ENCODE results near the gene GALNT2. TPM values are rescaled to one million over a fixed set of nuclear protein-coding genes. Genes with fewer than 3 reads are reported as not detected.

The GALNT2 gene
- total RNA-seq, 1 donor from 2014 or later = 36.0 TPM

DNA sequence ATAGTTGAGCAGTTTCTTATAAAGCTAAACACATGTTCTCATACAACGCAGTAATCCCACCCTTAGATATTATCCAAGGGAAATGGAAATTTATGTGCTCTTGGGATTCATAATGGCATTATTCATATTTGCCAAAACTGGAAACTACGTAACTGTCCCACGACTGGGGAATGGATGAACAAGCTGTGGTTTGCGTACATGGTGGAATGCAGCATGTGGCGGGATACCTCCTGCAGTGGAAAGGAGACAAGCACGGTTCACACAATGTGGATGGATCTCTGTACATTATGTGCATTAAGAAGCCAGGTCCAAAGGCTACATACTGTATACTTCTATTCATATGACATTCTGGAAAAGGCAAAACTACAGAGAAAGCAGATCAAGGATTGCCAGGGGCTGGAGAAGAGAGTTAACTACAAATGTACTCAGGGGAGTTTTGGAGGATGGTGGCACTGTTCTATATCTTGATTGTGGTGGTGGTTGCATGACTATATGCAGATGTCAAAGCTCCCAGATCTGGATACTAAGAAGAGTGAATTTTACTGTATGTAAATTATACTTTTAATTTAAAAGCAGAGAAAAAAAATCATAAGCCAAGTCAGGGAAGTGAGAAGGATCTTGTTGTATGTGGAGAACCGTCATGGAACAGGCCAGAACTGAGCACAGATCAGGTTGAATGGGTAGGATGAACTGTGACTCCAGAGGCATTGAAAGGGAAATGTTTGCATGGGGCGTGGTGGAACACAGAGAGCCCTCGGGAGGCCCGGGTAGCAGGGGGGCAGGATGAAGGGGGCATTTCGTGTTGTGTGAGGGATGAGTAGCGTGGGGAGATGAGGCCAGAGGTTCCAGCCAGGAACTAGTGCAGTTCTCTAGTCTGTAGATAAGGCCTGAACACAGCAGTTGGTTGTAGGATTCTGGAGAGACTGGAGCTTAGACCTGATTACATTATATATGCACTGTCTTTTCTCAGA lies 90.7 kb downstream of the GALNT2 start:
- H3K27ac ChIP-seq (ENCODE audit: low read depth, low read length) = peak overlapping the region; percentile 32
- H3K27me3 ChIP-seq (ENCODE audit: control insufficient read depth in 3 of 3, insufficient read depth in 3 of 3, low read length in 3 of 3) = no peaks in the 10 kb centered on the region
- H3K36me3 ChIP-seq (ENCODE audit: control insufficient read depth in 3 of 3, insufficient read depth in 3 of 3, low read length in 3 of 3) = no peaks in the 10 kb centered on the region
- no peaks in the 10 kb centered on the region for H3K9me3 ChIP-seq (ENCODE audit: control insufficient read depth in 3 of 3, low read length in 3 of 3)
- no peak overlapping the region for H3K9ac ChIP-seq (ENCODE audit: low read depth in 1 of 3, low read length in 3 of 3)
- peaks cover 59 to 84% (median 67%) of the 10 kb centered on the region in 3 donors for H3K4me1 ChIP-seq (ENCODE audit: control insufficient read depth in 3 of 3, insufficient read depth in 3 of 3, low read length in 3 of 3)
- H3K4me3 ChIP-seq (ENCODE audit: low read length in 3 of 3) = no peak overlapping the region

DNA sequence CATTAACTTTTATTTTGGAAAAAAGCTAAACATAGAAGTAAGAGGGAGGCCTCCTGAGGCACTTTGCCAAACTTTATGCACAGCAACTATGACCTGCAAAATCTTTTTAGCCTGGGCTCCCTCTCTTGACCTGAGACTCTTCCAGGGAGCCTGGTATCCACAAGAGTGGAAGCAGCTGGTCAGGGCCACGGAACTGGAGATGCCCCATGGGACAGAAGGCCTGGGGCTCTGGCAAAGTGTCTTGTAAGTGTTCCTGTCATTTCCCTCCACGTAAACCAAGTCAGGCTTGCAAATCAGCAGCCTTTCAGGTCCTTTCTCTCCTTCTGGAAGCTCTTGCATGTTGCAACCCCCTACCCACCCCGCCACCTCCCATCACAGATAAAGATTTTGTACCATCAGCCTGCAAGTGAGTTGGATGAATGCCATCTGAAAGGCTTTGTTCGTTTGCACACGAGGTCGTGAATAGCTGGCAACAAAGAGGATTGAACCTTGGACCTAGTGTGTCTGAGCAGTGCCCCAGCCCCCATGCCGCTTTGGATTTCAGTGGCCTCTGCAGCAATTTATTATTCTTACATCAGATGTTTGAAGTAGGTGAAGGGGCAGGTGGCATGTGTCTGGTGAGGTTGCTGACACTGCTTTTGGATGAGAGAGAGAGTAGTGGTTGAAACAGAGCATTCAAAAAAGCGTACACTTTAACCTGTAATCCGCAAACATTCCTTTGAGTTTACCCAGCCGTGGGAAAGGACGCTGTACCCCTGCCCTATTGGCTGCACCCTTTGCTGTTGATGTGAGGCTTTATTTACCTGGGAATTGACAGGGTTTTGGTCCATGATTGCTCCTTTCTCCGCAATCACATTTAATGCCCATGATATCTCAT lies 91.6 kb downstream of the GALNT2 start:
- H3K9ac ChIP-seq (ENCODE audit: low read depth in 1 of 3, low read length in 3 of 3) = peak overlapping the region in 1 of 3 donors; percentile 49
- no peak overlapping the region for H3K4me3 ChIP-seq (ENCODE audit: low read length in 3 of 3)
- H3K27me3 ChIP-seq (ENCODE audit: control insufficient read depth in 3 of 3, insufficient read depth in 3 of 3, low read length in 3 of 3) = no peaks in the 10 kb centered on the region
- H3K9me3 ChIP-seq (ENCODE audit: control insufficient read depth in 3 of 3, low read length in 3 of 3) = no peaks in the 10 kb centered on the region
- no peaks in the 10 kb centered on the region for H3K36me3 ChIP-seq (ENCODE audit: control insufficient read depth in 3 of 3, insufficient read depth in 3 of 3, low read length in 3 of 3)
- peaks cover 67 to 87% (median 71%) of the 10 kb centered on the region in 3 donors for H3K4me1 ChIP-seq (ENCODE audit: control insufficient read depth in 3 of 3, insufficient read depth in 3 of 3, low read length in 3 of 3)
- H3K27ac ChIP-seq (ENCODE audit: low read depth, low read length) = peak overlapping the region; percentile 32

DNA sequence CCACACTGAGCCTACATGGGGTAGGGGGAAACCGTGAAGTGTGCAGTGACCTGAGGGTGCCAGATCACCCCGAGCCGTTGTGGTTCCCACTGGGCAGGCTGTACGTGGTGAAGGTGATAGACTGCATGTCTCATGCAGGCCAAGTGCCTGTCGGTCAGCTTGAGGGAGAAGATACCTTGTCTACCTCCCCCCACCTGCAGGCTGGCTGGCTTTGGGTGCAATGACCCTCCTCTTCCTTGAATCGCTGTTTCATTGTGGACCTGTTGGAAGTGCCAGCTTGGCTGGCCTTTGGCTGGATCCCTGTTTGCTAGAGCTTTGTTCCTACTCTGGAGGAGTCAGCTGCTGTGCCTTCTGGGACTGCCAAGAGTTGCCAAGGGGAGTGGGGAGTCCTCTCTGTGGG lies 92.5 kb downstream of the GALNT2 start:
- peaks cover 64 to 85% (median 68%) of the 10 kb centered on the region in 3 donors for H3K4me1 ChIP-seq (ENCODE audit: control insufficient read depth in 3 of 3, insufficient read depth in 3 of 3, low read length in 3 of 3)
- peak overlapping the region; percentile 32 for H3K27ac ChIP-seq (ENCODE audit: low read depth, low read length)
- H3K9ac ChIP-seq (ENCODE audit: low read depth in 1 of 3, low read length in 3 of 3) = peak overlapping the region in 1 of 3 donors; percentile 28
- no peaks in the 10 kb centered on the region for H3K36me3 ChIP-seq (ENCODE audit: control insufficient read depth in 3 of 3, insufficient read depth in 3 of 3, low read length in 3 of 3)
- H3K4me3 ChIP-seq (ENCODE audit: low read length in 3 of 3) = peak overlapping the region in 1 of 3 donors; percentile 22
- H3K27me3 ChIP-seq (ENCODE audit: control insufficient read depth in 3 of 3, insufficient read depth in 3 of 3, low read length in 3 of 3) = no peaks in the 10 kb centered on the region
- no peaks in the 10 kb centered on the region for H3K9me3 ChIP-seq (ENCODE audit: control insufficient read depth in 3 of 3, low read length in 3 of 3)

DNA sequence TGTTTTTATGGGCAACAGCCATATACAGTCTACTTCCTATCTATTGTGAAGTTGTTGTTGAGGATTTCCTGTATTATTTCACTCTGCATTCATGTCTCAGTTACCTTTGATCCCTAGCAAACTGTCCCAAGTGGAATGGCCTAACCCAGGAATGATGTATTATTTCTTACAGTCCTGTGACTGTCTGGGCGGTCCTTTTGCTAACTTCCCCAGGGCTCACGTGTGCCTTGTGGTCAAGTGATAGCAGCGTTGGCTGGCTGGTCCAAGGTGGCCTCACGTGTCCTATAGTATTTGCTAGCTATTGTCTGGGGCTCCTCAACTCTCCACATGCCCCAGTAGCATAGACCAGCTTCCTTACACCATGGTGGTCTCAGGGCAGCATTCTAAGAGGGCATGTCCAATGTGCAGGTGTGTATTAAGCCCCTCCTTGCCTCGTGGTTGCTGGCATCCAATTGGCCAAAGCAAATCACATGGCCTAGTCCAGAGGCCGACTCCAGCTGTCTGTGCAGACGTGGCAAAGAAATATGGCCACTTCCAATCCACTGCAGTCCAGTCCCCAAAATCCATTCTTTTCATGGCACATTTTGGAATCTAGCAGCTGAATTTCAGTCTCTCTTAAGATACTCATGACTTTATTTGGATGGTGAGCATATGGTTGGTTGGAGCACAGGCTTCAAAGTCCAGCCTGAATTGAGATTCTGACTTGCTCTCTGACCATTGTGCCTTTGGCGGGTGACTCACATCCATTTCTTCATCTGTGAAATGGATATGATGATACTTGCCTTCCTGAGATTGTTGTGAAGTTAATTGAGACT lies 94.1 kb downstream of the GALNT2 start:
- no peak overlapping the region for H3K9ac ChIP-seq (ENCODE audit: low read depth in 1 of 3, low read length in 3 of 3)
- no peak overlapping the region for H3K4me3 ChIP-seq (ENCODE audit: low read length in 3 of 3)
- H3K27me3 ChIP-seq (ENCODE audit: control insufficient read depth in 3 of 3, insufficient read depth in 3 of 3, low read length in 3 of 3) = no peaks in the 10 kb centered on the region
- no peaks in the 10 kb centered on the region for H3K36me3 ChIP-seq (ENCODE audit: control insufficient read depth in 3 of 3, insufficient read depth in 3 of 3, low read length in 3 of 3)
- no peaks in the 10 kb centered on the region for H3K9me3 ChIP-seq (ENCODE audit: control insufficient read depth in 3 of 3, low read length in 3 of 3)
- H3K4me1 ChIP-seq (ENCODE audit: control insufficient read depth in 3 of 3, insufficient read depth in 3 of 3, low read length in 3 of 3) = peaks cover 50 to 79% (median 54%) of the 10 kb centered on the region in 3 donors
- no peak overlapping the region for H3K27ac ChIP-seq (ENCODE audit: low read depth, low read length)

DNA sequence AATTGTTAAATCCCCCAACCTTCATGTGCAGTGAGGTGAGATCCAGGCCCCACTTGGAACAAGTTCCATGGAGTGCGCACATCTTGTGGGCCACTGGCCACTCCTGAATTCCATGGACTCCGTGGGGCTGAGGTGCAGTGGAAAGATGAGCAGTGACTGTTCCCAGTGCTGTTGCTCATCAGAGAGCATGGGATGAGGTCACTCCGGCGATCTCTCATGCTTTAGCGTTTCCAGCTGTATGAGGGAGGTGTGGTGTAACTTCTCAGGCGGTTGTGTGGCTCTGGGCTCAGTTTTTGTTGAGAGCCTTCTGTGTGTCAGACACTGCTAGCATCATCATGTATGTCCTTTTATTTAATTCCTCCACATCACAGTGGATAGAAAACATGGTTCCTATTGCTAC lies 96.2 kb downstream of the GALNT2 start:
- H3K9ac ChIP-seq (ENCODE audit: low read depth in 1 of 3, low read length in 3 of 3) = no peak overlapping the region
- H3K4me1 ChIP-seq (ENCODE audit: control insufficient read depth in 3 of 3, insufficient read depth in 3 of 3, low read length in 3 of 3) = peaks cover 42 to 64% (median 47%) of the 10 kb centered on the region in 3 donors
- no peaks in the 10 kb centered on the region for H3K9me3 ChIP-seq (ENCODE audit: control insufficient read depth in 3 of 3, low read length in 3 of 3)
- H3K27ac ChIP-seq (ENCODE audit: low read depth, low read length) = peak overlapping the region; percentile 66
- no peak overlapping the region for H3K4me3 ChIP-seq (ENCODE audit: low read length in 3 of 3)
- H3K27me3 ChIP-seq (ENCODE audit: control insufficient read depth in 3 of 3, insufficient read depth in 3 of 3, low read length in 3 of 3) = no peaks in the 10 kb centered on the region
- H3K36me3 ChIP-seq (ENCODE audit: control insufficient read depth in 3 of 3, insufficient read depth in 3 of 3, low read length in 3 of 3) = no peaks in the 10 kb centered on the region

DNA sequence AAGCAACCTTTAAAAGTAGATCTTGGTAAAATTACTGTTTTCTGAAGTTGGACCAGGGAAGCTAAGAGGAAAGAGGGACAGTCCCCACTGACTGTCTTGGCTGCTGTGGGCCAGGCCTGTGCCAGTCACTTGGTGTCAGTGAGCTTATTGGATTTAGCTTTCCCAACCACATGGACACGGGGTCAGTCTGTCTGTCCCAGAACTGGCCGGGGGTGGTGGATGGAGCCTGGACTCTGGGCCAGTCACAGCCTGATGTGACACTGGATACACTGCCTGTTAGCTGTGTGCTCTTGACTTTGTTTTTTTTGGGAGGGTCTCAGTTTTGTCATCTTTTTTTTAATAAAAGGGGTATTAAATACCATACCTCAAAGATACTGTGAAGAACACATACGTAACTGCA lies 96.7 kb downstream of the GALNT2 start:
- H3K4me3 ChIP-seq (ENCODE audit: low read length in 3 of 3) = peak overlapping the region in 1 of 3 donors; percentile 6
- peak overlapping the region; percentile 66 for H3K27ac ChIP-seq (ENCODE audit: low read depth, low read length)
- H3K4me1 ChIP-seq (ENCODE audit: control insufficient read depth in 3 of 3, insufficient read depth in 3 of 3, low read length in 3 of 3) = peaks cover 37 to 59% (median 42%) of the 10 kb centered on the region in 3 donors
- no peaks in the 10 kb centered on the region for H3K9me3 ChIP-seq (ENCODE audit: control insufficient read depth in 3 of 3, low read length in 3 of 3)
- no peaks in the 10 kb centered on the region for H3K27me3 ChIP-seq (ENCODE audit: control insufficient read depth in 3 of 3, insufficient read depth in 3 of 3, low read length in 3 of 3)
- no peaks in the 10 kb centered on the region for H3K36me3 ChIP-seq (ENCODE audit: control insufficient read depth in 3 of 3, insufficient read depth in 3 of 3, low read length in 3 of 3)
- peak overlapping the region in 1 of 3 donors; percentile 13 for H3K9ac ChIP-seq (ENCODE audit: low read depth in 1 of 3, low read length in 3 of 3)

DNA sequence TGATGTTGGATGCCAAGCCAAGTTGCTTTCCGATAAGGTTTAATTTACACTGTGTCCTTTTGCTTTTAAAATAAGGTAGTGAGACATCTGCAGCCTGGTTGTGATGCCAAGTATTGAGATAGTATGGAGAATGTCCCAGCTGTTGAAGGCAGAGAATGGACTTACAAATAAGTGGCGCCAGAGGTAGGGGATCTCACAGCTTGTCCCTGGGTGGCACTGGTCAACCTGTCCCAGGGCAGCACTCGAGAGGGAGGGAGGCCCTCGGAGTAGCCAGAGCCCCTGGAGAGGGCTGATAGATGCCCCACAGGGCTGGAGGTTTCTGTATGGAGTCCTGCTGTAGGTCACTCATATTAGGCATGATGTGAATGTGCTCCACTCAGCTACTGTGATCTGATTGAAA lies 98.5 kb downstream of the GALNT2 start:
- H3K9ac ChIP-seq (ENCODE audit: low read depth in 1 of 3, low read length in 3 of 3) = no peak overlapping the region
- no peak overlapping the region for H3K27ac ChIP-seq (ENCODE audit: low read depth, low read length)
- no peaks in the 10 kb centered on the region for H3K9me3 ChIP-seq (ENCODE audit: control insufficient read depth in 3 of 3, low read length in 3 of 3)
- H3K4me3 ChIP-seq (ENCODE audit: low read length in 3 of 3) = no peak overlapping the region
- peaks cover 32 to 55% (median 33%) of the 10 kb centered on the region in 3 donors for H3K4me1 ChIP-seq (ENCODE audit: control insufficient read depth in 3 of 3, insufficient read depth in 3 of 3, low read length in 3 of 3)
- H3K36me3 ChIP-seq (ENCODE audit: control insufficient read depth in 3 of 3, insufficient read depth in 3 of 3, low read length in 3 of 3) = no peaks in the 10 kb centered on the region
- H3K27me3 ChIP-seq (ENCODE audit: control insufficient read depth in 3 of 3, insufficient read depth in 3 of 3, low read length in 3 of 3) = no peaks in the 10 kb centered on the region

DNA sequence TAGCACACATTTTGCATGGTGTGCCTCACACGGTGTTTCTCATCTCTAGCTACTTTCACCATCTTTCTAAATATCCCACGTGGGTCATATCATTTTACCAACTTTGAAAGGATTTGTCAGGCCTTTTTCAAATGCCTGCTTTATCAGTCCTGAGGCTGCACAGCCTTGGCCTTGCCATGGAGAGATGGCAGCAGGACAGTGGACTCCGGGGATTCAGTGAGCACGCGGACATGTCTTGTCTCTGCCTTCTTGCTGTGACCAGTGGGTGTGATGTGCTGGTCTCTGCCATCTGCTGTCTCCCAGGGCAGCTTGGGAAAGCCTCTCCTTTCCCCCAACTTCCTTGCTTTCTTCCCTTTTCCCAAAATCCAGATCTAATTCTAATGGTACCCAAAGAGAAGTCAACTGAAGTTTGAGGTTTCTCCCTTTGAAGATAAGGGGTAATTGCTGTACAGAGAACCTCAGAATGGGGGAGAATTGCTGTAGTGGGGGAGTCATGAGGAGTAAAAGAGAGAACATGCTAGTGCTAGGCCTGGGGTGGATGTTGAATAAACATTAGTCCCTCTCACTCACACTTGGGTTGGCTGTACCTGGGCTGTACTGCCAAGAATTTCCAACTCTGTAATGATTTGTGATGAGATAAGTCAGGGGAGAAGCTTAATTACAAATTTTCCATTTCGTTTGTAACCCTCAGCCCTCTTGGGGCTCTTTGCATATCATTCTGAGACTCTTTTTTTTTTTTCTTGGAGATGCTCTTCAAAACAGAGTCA lies 99.5 kb downstream of the GALNT2 start:
- Histone ChIP-seq H3K27me3 (ENCODE audit: control insufficient read depth in 3 of 3, insufficient read depth in 3 of 3, low read length in 3 of 3) (no peaks in the 10 kb centered on the region), H3K27ac (ENCODE audit: low read depth, low read length) (no peak overlapping the region), H3K4me1 (ENCODE audit: control insufficient read depth in 3 of 3, insufficient read depth in 3 of 3, low read length in 3 of 3) (peaks cover 25 to 55% (median 35%) of the 10 kb centered on the region in 3 donors), H3K36me3 (ENCODE audit: control insufficient read depth in 3 of 3, insufficient read depth in 3 of 3, low read length in 3 of 3) (no peaks in the 10 kb centered on the region), H3K9ac (ENCODE audit: low read depth in 1 of 3, low read length in 3 of 3) (no peak overlapping the region), H3K9me3 (ENCODE audit: control insufficient read depth in 3 of 3, low read length in 3 of 3) (no peaks in the 10 kb centered on the region), H3K4me3 (ENCODE audit: low read length in 3 of 3) (no peak overlapping the region)

DNA sequence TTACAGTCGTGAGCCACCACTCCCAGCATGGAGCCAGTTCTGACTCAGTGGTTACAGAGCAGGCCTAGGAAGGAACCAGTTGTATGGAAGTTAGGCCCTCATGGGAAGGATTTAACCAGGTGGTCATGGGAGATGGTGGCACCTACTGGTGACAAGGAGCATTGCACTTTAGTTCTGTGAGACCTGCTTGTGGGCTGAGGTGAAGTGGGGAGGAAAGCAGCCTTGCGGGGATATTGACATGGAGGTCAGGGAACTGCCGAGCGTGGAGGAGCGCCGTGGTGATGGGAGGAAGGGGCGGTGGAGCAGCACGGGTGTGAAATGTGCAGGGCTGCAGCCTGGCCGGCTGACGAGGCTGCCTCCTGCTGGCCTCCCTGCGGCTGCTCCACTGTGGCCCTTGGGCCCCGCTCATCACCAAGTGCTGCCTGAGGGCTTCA lies 100.4 kb downstream of the GALNT2 start:
- H3K4me1 ChIP-seq (ENCODE audit: control insufficient read depth in 3 of 3, insufficient read depth in 3 of 3, low read length in 3 of 3) = peaks cover 31 to 62% (median 42%) of the 10 kb centered on the region in 3 donors

More for the DNA sequence above, 100.4 kb downstream of the GALNT2 start:
- Histone ChIP-seq H3K27ac (ENCODE audit: low read depth, low read length) (no peak overlapping the region), H3K9ac (ENCODE audit: low read depth in 1 of 3, low read length in 3 of 3) (no peak overlapping the region), H3K27me3 (ENCODE audit: control insufficient read depth in 3 of 3, insufficient read depth in 3 of 3, low read length in 3 of 3) (no peaks in the 10 kb centered on the region), H3K4me3 (ENCODE audit: low read length in 3 of 3) (no peak overlapping the region), H3K9me3 (ENCODE audit: control insufficient read depth in 3 of 3, low read length in 3 of 3) (no peaks in the 10 kb centered on the region), H3K36me3 (ENCODE audit: control insufficient read depth in 3 of 3, insufficient read depth in 3 of 3, low read length in 3 of 3) (no peaks in the 10 kb centered on the region)

Data from skeletal muscle tissue (tissue), 4 donors.